ENCODE measurements around the gene CUBN.

CUBN gene

GRCh38 chr10:17073725-17074540, 55.7 kb downstream of the CUBN start:
- no peak for DNase-seq (ENCODE audit: low read depth in 2 of 2, low spot score in 1 of 2)

- DNase-seq (ENCODE audit: low read depth in 2 of 2, low spot score in 1 of 2): no peak
Observed at GRCh38 chr10:17068953-17069352, 60.7 kb downstream of the CUBN start.

- no peak for DNase-seq (ENCODE audit: low read depth in 2 of 2, low spot score in 1 of 2)
Observed at GRCh38 chr10:17067376-17068264, 62.0 kb downstream of the CUBN start.

- no peak for DNase-seq (ENCODE audit: low read depth in 2 of 2, low spot score in 1 of 2)
Observed at GRCh38 chr10:17066807-17067206, 62.8 kb downstream of the CUBN start.

GRCh38 chr10:17066000-17066399, 63.6 kb downstream of the CUBN start:
- DNase-seq (ENCODE audit: low read depth in 2 of 2, low spot score in 1 of 2): no peak

- no peak for DNase-seq (ENCODE audit: low read depth in 2 of 2, low spot score in 1 of 2)
Observed at GRCh38 chr10:17065273-17065672, 64.3 kb downstream of the CUBN start.

GRCh38 chr10:17064435-17064834, 65.2 kb downstream of the CUBN start:
- no peak for DNase-seq (ENCODE audit: low read depth in 2 of 2, low spot score in 1 of 2)

- no peak for DNase-seq (ENCODE audit: low read depth in 2 of 2, low spot score in 1 of 2)
Observed at GRCh38 chr10:17062955-17063484, 66.6 kb downstream of the CUBN start.

- no peak for DNase-seq (ENCODE audit: low read depth in 2 of 2, low spot score in 1 of 2)
Observed at GRCh38 chr10:17062493-17062892, 67.1 kb downstream of the CUBN start.

- DNase-seq (ENCODE audit: low read depth in 2 of 2, low spot score in 1 of 2): no peak
Observed at GRCh38 chr10:17062009-17062408, 67.6 kb downstream of the CUBN start.

- DNase-seq (ENCODE audit: low read depth in 2 of 2, low spot score in 1 of 2): no peak
Observed at GRCh38 chr10:17061418-17061817, 68.2 kb downstream of the CUBN start.

- no peak for DNase-seq (ENCODE audit: low read depth in 2 of 2, low spot score in 1 of 2)
Observed at GRCh38 chr10:17060289-17060688, 69.3 kb downstream of the CUBN start.

GRCh38 chr10:17059197-17059688, 70.4 kb downstream of the CUBN start:
- no peak for DNase-seq (ENCODE audit: low read depth in 2 of 2, low spot score in 1 of 2)

- DNase-seq (ENCODE audit: low read depth in 2 of 2, low spot score in 1 of 2): no peak
Observed at GRCh38 chr10:17058093-17058492, 71.5 kb downstream of the CUBN start.

GRCh38 chr10:17056781-17057428, 72.7 kb downstream of the CUBN start:
- no peak for DNase-seq (ENCODE audit: low read depth in 2 of 2, low spot score in 1 of 2)

- no peak for DNase-seq (ENCODE audit: low read depth in 2 of 2, low spot score in 1 of 2)
Observed at GRCh38 chr10:17053513-17053912, 76.1 kb downstream of the CUBN start.

GRCh38 chr10:17053061-17053460, 76.5 kb downstream of the CUBN start:
- no peak for DNase-seq (ENCODE audit: low read depth in 2 of 2, low spot score in 1 of 2)

GRCh38 chr10:17051851-17052250, 77.8 kb downstream of the CUBN start:
- DNase-seq (ENCODE audit: low read depth in 2 of 2, low spot score in 1 of 2): no peak

GRCh38 chr10:17049195-17049594, 80.4 kb downstream of the CUBN start:
- no peak for DNase-seq (ENCODE audit: low read depth in 2 of 2, low spot score in 1 of 2)

- no peak for DNase-seq (ENCODE audit: low read depth in 2 of 2, low spot score in 1 of 2)
Observed at GRCh38 chr10:17047908-17048307, 81.7 kb downstream of the CUBN start.

- no peak for DNase-seq (ENCODE audit: low read depth in 2 of 2, low spot score in 1 of 2)
Observed at GRCh38 chr10:17046989-17047388, 82.6 kb downstream of the CUBN start.

All from stimulated activated CD8-positive, alpha-beta memory T cell treated with anti-CD3 and anti-CD28 coated beads, Interleukin-4, amount 100 ng/mL, for 4 hours (primary cell).